GM12864 (cell line): ENCODE measurements around the gene CCDC120.

Experiments
- DNase-seq: peaks from one replicate; pipeline ENCODE4 v3.0.0-alpha.2; 2011; ENCODE audit warnings: low read depth
- H3K4me3 ChIP-seq: 2 replicates; pipeline ENCODE4 v1.5.1; 2011; ENCODE audit warnings: mild to moderate bottlenecking, low read depth, low read length, control low read depth
- CTCF ChIP-seq: IDR thresholded peaks from 2 replicates; pipeline ENCODE4 v1.5.1; 2011; ENCODE audit warnings: low read depth, mild to moderate bottlenecking, moderate library complexity, low read length, control low read depth, inconsistent platforms; ENCODE audit errors: missing control alignments

CCDC120 gene

GRCh38 chrX:49058794-49059193 is at the start of gene CCDC120:
Gene CCDC120 (plus strand): TSS chrX:49058999. CDS start chrX:49062042, 3,043 bp downstream.
- H3K4me3 ChIP-seq, result no peak within 1 kb of the TSS
- DNase-seq, result no peak
- no peak for TF ChIP-seq CTCF

GRCh38 chrX:49019050-49019449 is 39.7 kb upstream of the CCDC120 start:
- TF ChIP-seq CTCF, result no peak
- H3K4me3 ChIP-seq, result no peak overlapping the region
- no peak for DNase-seq

- no peak for TF ChIP-seq CTCF
- H3K4me3 ChIP-seq, result no peak overlapping the region
- no peak for DNase-seq
Measured at GRCh38 chrX:49019599-49020249, 39.1 kb upstream of the CCDC120 start.

GRCh38 chrX:49029876-49030275 is 28.9 kb upstream of the CCDC120 start:
- H3K4me3 ChIP-seq, result no peak overlapping the region
- no peak for TF ChIP-seq CTCF
- no peak for DNase-seq

GRCh38 chrX:49030283-49030682 is 28.5 kb upstream of the CCDC120 start:
- no peak overlapping the region for H3K4me3 ChIP-seq
- TF ChIP-seq CTCF, result no peak
- DNase-seq, result no peak

GRCh38 chrX:49037883-49038475 is 20.8 kb upstream of the CCDC120 start:
- no peak for TF ChIP-seq CTCF
- H3K4me3 ChIP-seq, result no peak overlapping the region
- DNase-seq, result no peak
